GM19193 (cell line): ENCODE measurements around the gene ZNF765.

ENCODE experiments used
- POLR2A ChIP-seq: IDR thresholded peaks from 4 replicates; pipeline ENCODE4 v1.6.1; 2011; ENCODE audit not compliant: insufficient read depth, insufficient read length; ENCODE audit errors: extremely low read depth

Gene ZNF765

DNA sequence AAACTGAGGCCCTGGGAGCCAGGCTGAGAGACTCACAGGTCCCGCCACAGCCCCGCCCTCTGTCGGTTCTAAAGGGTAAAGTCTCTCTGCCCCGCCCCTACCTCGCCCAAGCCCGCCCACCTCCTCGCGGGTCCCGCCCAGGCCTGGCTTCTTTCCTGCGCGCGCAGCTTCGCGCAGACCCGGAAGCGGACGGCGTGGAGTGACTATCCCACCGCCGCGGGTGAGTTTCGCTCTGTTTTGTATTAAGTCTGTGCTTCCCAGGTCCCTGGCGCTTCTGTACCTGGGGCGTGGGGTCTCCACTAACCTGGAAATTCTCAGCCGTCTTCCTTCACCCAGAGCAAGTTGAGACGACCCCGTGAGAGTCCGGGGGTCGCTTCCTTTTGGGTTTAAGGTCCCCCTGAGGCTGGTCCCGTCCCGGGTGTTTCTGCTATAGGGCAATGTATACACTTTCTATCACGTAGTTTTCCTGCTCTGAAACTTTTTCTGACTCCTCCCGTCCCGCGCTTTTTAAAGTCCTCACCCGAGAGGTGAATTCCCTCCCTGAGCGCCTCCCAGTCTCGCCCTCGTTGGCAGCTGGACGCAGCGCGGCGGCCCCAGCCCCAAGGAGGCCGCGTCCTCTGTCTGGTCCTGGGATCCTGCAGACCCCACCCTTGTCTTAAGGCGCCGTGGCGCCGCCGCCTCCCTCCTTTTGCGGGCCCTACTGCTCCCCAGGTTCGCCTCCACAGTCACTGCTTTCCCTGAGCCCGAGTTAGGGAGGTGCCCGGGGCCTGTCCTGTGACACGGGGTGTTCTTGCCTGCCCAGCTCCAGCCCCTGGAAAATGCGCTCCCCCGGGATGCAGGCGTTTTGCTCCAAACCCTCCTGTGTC, at the start of gene ZNF765:
ZNF765 (plus strand) TSS at position 176 of the 866 bp plus-strand sequence. CDS start 2,867 bp downstream, outside the sequence.
- peak; percentile 82 for TF ChIP-seq POLR2A

DNA sequence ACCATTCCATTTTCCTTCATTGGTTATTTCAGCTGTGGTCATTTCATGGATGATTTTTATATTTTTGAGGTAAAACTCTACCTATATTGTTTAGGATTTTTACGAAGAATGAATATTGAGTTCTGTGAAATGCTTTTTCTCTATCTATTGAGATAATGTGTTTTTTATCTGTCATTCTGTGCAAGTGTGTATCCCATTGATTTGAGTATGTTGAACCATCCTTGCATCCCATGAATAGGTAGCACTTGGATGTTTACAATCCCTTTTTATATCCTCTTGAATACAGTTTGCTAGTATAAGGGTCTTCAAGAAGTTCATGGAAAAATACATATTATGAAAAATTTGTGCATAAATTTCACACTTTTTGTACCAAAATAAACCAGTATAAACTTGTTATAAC, 39.2 kb upstream of the ZNF765 start:
- TF ChIP-seq POLR2A = no peak

DNA sequence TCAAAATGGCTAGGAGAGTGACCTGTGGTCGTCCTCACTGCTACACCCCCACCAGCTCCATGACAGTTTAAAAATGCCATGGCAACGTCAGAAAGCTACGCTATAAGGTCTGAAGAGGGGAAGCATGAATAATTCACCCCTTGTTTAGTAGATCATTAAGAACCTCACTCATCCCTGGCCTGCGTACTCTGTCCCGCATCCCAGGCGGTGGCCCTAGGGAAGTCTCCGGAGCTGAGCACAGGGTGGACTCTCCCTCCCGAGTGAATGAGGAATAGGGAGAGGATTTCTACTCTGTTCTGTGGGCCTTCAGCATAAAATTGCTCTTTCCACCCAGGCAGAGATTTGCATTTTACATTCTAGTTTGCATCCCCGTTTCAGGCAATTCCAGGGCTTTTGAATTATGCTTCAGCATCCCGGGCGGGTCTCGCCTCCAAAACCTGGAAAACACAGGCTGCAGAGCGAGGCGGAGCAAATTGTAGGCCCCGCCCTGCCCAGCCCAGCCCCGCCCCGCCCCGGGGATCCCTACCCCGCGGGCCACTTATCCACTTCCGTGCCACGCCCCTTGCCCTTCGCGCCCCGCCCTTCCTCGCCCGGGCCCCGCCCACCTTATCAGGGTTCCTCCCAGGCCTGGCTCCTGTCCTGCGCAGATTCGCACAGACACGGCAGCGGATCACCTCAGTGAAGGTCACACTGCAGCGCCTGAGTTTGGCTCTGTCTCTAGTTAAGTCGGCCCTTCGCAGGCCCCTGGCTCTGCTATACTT, 36.9 kb upstream of the ZNF765 start:
- TF ChIP-seq POLR2A = no peak

DNA sequence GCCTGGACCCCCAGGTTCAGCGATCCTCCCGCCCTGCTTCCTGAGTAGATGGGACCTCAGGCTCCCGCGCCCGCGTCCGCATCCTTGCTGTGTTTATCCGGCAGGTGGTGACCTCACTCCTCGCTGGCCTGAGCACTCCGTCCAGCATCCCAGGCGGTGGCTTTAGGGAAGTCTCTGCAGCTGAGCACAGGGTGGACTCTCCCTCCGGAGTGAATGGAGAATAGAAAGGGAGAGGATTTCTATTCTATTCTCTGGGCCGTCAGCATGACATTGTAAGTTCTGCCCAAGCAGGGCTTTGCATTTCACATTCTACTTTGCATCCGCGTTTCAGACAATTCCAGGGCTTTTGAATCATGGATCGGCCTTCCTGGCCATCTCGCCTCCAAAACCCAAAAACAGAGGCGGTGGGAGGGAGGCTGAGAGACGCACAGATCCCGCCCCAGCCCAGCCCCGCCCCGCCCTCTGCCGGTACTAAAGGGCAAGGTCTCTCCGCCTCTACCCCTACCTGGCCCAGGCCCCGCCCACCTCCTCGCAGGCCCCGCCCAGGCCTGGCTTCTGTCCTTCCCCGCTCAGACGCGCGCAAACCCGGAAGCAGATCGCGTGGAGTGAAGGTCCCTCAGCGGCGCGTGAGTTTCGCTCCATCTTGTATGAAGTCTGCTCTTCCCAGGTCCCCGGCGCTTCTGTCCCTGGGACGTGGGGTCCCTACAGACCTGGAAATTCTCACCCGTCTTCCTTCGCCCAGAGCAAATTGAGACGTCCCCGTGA, 29.6 kb upstream of the ZNF765 start, which contains the start of gene ZNF525:
ZNF525 (plus strand) TSS at position 572 of the 765 bp plus-strand sequence. CDS start 6,577 bp downstream, outside the sequence.
- peak; percentile 80 for TF ChIP-seq POLR2A

DNA sequence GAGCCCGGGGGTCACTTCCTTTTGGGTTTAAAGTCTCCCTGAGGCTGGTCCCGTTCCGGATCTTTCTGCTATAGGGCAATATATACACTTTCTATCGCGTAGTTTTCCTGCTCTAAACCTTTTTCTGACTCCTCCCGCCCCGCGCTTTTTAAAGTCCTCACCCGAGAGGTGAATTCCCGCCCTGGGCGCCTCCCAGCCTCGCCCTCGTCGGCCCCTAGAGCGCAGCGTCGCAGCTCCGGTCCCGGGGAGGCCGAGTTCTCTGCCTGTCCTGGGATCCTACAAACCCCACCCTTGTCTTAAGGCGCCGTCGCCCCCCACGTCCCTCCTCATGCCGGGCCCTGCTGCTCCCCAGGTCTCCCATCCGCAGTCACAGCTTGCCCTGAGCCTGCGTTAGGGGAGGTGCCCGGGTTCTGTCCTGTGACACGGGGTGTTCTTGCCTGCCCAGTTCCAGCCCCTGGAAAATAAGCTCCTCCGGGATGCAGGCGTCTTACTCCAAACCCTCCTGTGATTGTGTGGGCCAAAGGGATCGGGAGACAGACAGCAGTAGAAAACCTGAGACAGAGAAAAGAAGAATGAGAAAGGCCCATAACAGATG, 29.0 kb upstream of the ZNF765 start:
- no peak for TF ChIP-seq POLR2A

DNA sequence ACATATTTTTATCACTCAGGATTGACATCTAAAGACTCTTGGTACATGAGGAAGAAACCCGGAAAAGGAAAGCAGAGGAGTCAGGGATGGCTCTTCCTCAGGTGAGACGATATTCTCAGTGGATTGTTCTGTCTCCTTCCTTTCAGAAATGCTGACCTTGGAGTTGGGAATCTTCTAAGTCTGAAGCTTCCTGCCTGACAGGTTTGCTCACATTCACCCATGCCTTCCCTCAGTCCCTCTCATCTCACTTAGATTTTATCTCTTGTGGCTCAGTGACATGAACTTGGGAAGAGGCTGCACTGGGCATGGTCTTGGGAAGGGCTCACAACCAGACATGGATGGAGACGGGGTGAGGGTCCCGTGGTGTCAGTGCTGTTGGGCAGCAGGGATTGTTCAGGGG, 22.8 kb upstream of the ZNF765 start:
- no peak for TF ChIP-seq POLR2A

DNA sequence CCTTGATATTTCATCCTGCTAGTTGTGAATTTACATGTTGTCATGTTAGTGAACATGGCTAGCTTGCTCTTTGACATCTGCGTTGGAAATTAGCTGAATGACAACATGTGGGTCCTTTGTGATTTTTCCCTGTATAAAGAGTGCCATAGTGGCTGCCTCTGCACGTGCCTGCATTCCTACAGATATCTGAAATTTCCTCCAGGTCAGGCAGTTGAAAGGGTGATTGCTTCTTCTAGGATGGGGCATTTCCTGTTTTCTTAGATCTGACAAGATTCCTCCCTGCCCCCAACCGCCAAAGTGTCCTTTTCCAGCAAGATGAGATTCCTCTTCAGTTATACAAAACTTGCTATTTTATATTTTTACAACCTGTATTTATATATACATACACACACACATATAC, 20.7 kb upstream of the ZNF765 start:
- no peak for TF ChIP-seq POLR2A

DNA sequence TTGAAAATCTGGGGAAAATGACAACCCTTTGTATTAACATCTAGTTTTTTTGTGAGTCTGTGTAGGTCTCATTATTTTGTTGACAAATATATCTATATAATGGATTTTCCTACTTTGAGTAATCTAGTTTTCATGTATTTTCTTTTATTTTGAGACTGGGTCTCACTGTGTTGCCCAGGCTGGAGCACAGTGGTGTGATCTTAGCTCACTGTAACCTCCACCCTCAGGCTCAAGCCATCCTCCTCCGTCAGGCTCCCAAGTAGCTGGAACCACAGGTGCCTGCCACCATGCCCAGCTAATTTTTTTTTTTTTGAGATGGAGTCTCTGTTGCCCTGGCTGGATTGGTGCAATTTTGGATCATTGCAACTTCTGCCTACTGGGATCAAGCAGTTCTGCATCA, 20.2 kb upstream of the ZNF765 start:
- no peak for TF ChIP-seq POLR2A

DNA sequence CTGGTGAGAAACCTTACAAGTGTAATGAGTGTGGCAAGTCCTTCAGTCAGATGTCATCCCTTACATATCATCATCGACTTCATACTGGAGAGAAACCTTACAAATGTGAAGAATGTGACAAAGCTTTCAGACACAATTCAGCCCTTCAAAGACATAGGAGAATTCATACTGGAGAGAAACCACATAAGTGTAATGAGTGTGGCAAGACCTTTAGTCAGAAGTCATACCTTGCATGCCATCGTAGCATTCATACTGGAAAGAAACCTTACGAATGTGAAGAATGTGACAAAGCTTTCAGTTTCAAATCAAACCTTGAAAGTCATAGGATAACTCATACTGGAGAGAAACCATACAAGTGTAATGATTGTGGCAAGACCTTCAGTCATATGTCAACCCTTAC, 13.6 kb upstream of the ZNF765 start:
- TF ChIP-seq POLR2A = no peak

DNA sequence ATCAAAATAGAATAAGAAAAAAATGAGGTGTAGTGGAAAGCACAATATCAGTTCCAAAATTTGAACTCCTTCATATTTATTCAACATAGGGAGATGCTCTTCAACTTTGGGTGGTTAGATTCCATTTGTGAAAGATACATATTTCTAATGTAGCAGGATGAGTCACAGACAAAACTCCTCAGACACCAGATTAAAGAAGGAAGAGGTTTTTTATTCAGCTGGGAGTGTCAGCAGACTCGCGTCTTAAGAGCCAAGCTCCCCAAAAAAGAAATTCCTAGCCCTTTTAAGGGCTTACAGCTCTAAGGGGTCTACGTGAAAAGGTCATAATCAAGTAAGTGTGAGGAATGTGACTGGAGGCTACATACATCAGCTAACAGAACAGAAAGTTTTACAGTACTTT, 6.8 kb upstream of the ZNF765 start:
- TF ChIP-seq POLR2A = no peak

DNA sequence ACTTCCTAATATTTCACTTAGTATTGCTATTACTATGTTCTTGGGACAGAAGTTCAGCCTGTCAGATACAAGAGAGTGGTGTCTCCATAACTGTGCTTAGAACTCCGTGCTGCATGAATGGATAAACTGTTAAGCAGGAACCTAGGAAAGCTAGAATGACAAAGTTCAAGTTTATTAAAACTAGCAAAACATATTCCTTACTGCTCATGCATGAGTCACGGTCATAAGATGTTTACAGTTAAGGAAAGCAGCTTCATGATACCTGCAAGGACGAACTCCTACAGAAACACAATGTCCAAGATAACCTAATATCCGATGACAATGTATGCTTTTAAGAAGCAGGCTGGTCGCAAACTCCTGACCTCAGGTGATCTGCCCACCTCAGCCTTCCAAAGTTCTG, 6.0 kb upstream of the ZNF765 start:
- no peak for TF ChIP-seq POLR2A

DNA sequence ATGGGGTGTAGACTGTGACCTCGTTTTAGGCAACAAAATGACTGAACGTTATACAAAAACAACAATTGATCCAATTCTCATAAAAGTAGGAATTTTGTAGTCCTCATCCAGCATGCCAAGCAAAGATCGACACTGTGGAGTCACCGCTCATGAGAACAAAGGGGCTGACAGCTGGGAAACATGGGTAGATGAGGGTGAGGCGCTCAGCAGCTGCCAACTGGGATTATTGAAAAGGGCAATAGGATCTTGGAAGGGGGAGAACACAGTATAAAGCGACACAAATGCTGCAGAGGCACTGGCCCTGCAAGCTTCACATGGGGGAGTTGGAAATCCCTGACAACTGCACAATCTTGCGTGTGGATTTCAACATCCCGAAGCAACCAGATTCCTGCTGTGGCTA, 5.4 kb upstream of the ZNF765 start:
- no peak for TF ChIP-seq POLR2A

DNA sequence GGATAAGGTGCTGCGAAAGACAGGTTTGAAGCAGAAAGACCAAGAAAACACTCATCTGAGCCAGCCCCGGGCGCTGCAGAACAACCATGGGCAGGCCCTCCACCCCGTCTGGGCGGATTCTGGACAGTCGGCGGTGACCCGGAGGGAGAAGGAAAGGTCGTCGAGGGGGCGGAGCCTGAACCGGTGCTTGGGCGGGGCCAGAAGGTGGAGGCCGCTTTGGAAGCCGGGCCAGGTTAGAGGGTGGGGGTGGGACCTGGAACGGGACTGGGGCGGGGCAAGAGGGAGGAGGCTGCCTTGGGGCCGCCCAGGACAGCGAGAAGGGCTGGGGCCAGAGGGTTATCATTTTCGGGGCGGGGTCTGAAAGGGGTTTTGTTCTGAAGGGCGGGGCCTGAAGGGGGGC, 5.0 kb upstream of the ZNF765 start:
- TF ChIP-seq POLR2A = no peak

DNA sequence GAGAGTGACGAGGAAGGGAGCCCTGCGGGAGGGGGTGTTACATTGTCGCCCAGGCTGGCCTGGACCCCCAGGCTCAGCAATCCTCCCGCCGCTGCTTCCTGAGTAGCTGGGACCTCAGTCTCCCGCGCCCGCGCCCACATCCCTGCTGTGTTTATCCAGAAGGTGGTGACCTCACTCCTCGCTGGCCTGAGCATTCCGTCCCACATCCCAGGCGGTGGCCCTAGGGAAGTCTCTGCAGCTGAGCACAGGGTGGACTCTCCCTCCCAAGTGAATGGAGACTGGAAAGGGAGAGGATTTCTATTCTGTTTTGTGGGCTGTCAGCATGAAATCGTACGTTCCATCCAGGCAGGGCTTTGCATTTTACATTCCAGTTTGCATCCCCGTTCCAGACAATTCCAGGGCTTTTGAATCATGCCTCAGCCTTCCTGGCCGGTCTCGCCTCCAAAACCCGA, 401 bp upstream of the ZNF765 start:
- TF ChIP-seq POLR2A = no peak

DNA sequence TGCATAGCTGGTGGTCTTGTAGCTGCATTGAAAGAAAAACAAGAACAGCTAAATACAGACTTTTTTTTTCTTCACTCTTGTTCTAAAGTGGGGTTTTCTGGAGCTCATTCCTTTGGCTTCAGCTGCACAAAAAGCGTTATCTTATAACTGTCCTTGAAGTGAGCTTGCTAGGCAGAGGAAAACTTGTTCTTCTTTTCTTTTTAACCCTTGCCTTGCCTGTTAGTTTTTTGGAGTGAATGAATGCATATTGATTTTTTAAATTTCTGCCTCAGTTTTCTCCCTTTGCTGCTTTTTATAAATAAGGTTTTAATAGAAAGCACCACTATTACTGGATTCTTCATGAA, 1.5 kb downstream of the ZNF765 start:
- TF ChIP-seq POLR2A = no peak
